Upper lobe of left lung (tissue), 6 donors: Measurements from ENCODE around the gene CLSTN2. TPM values are rescaled to one million over a fixed set of nuclear protein-coding genes. Genes with fewer than 3 reads are reported as not detected.

ENCODE experiments used
- ATAC-seq, 2 donors: fragments of 200-7000 bp; cut with Tn5 transposase; one replicate each; pipeline ENCODE4 v1.9.1; 2022; ENCODE audit warnings: mild to moderate bottlenecking in 2 of 2, moderate library complexity in 2 of 2; ENCODE audit not compliant: low FRiP score in 2 of 2
- DNase-seq, 2 donors: peaks; one replicate each; pipeline ENCODE4 v3.0.0-alpha.2; 2019 to 2020
- H3K27ac ChIP-seq, 4 donors: fragments of 200-600 bp; sonication (generic); one replicate each; pipeline ENCODE4 v1.5.1; 2016 to 2019
- H3K27me3 ChIP-seq, 4 donors: fragments of 200-600 bp; sonication (generic); one replicate each; pipeline ENCODE4 v1.5.1; 2017 to 2019
- H3K36me3 ChIP-seq, 4 donors: fragments of 200-600 bp; sonication (generic); one replicate each; pipeline ENCODE4 v1.5.1; 2016 to 2019
- H3K4me1 ChIP-seq, 4 donors: fragments of 200-600 bp; sonication (generic); one replicate each; pipeline ENCODE4 v1.5.1; 2018 to 2019
- H3K4me3 ChIP-seq, 4 donors: fragments of 200-600 bp; sonication (generic); one replicate each; pipeline ENCODE4 v1.5.1; 2017 to 2019; ENCODE audit warnings: mild to moderate bottlenecking in 2 of 4, moderate library complexity in 1 of 4
- H3K9me3 ChIP-seq, 4 donors: fragments of 200-600 bp; sonication (generic); one replicate each; pipeline ENCODE4 v1.5.1; 2018 to 2019
- EP300 ChIP-seq, 4 donors: sonication (generic); formaldehyde crosslinking; IDR thresholded peaks; one replicate each; pipeline ENCODE4 v1.5.1; 2017; ENCODE audit warnings: antibody characterized with exemption in 4 of 4, control low read depth in 2 of 4
- POLR2A ChIP-seq, 4 donors: fragments of 450-650 bp; IDR thresholded peaks; one replicate each; pipeline ENCODE4 v1.5.1; 2016 to 2017; ENCODE audit warnings: antibody characterized with exemption in 4 of 4, mild to moderate bottlenecking in 2 of 4
- POLR2AphosphoS5 ChIP-seq, 2 donors: sonication (generic); formaldehyde crosslinking; IDR thresholded peaks; one replicate each; pipeline ENCODE4 v1.5.1; 2017; ENCODE audit warnings: antibody characterized with exemption in 2 of 2
- WGBS, 2 donors: methylation state at CpG; one replicate each; pipeline ENCODE4 v1.1.5; 2017 to 2018; 5-methylcytosine and 5-hydroxymethylcytosine counted together
- total RNA-seq, 6 donors: library from RNA; depleted of rRNA in 4 of 6; stranded (reverse); fragments of >200 nt in 4 of 6; gene quantifications; one replicate each; pipeline versions ENCODE4 v1.1.0 to v1.2.1, GENCODE V29; 2016 to 2021
- TF ChIP-seq, protein P1 (sequence below), 6 experiments: fragments of 450-650 bp in 4 of 6; fragments of 200-600 bp in 2 of 6; sonication (generic) in 2 of 6; IDR thresholded peaks; one replicate each; pipeline ENCODE4 v1.5.1; 2016 to 2019; ENCODE audit warnings: antibody characterized with exemption in 6 of 6
- donor health status: DM: no; HTN: no; CAD: no; lungs with moderate emphysema.
- donor health status: DM: no; HTN: yes; CAD: no; lungs with severe emphysema.

Gene CLSTN2
- total RNA-seq, 6 donors from 2014 or later, result 1.0 to 4.3 (median 1.6) TPM

GRCh38 chr3:140152851-140153639 is 218.1 kb downstream of the CLSTN2 start:
- Histone ChIP-seq H3K9me3 (no peaks in the 10 kb centered on the region), H3K4me3 (no peak overlapping the region), H3K4me1 (no peaks in the 10 kb centered on the region), H3K27me3 (no peaks in the 10 kb centered on the region), H3K36me3 (no peaks in the 10 kb centered on the region), H3K27ac (no peak overlapping the region)
- TF ChIP-seq, protein P1, sequence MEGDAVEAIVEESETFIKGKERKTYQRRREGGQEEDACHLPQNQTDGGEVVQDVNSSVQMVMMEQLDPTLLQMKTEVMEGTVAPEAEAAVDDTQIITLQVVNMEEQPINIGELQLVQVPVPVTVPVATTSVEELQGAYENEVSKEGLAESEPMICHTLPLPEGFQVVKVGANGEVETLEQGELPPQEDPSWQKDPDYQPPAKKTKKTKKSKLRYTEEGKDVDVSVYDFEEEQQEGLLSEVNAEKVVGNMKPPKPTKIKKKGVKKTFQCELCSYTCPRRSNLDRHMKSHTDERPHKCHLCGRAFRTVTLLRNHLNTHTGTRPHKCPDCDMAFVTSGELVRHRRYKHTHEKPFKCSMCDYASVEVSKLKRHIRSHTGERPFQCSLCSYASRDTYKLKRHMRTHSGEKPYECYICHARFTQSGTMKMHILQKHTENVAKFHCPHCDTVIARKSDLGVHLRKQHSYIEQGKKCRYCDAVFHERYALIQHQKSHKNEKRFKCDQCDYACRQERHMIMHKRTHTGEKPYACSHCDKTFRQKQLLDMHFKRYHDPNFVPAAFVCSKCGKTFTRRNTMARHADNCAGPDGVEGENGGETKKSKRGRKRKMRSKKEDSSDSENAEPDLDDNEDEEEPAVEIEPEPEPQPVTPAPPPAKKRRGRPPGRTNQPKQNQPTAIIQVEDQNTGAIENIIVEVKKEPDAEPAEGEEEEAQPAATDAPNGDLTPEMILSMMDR (IDR thresholded peaks at IDR 0.05), result no peak
- TF ChIP-seq POLR2A (IDR thresholded peaks at IDR 0.05) (no peak), EP300 (IDR thresholded peaks at IDR 0.05) (no peak), POLR2AphosphoS5 (IDR thresholded peaks at IDR 0.05) (no peak)
- DNase-seq (peak in 1 of 2 donors; percentile 44), ATAC-seq (no peak)
- WGBS, 2 donors, result 57 to 60% methylated on average over 5 to 7 of the region's 7 CpGs

- H3K9me3 ChIP-seq, result peaks cover 0 to 2% (median 0%) of the 10 kb centered on the region in 4 donors
- H3K4me3 ChIP-seq, result no peak overlapping the region
- no peak for TF ChIP-seq POLR2A (IDR thresholded peaks at IDR 0.05)
- no peak for TF ChIP-seq POLR2AphosphoS5 (IDR thresholded peaks at IDR 0.05)
- TF ChIP-seq, protein P1 (IDR thresholded peaks at IDR 0.05), result no peak
- H3K27ac ChIP-seq, result no peak overlapping the region
- ATAC-seq (no peak), DNase-seq (no peak)
- WGBS, 2 donors, result 80% methylated on average over 1 of the region's 1 CpG
- H3K27me3 ChIP-seq, result no peaks in the 10 kb centered on the region
- no peaks in the 10 kb centered on the region for H3K4me1 ChIP-seq
- H3K36me3 ChIP-seq, result no peaks in the 10 kb centered on the region
Measured at GRCh38 chr3:140153736-140154135, 218.8 kb downstream of the CLSTN2 start.

GRCh38 chr3:140157161-140157560 is 222.2 kb downstream of the CLSTN2 start:
- no peak for ATAC-seq
- DNase-seq, result no peak
- no peaks in the 10 kb centered on the region for H3K36me3 ChIP-seq
- no peak overlapping the region for H3K27ac ChIP-seq
- H3K4me3 ChIP-seq, result no peak overlapping the region
- no peaks in the 10 kb centered on the region for H3K27me3 ChIP-seq
- no peaks in the 10 kb centered on the region for H3K4me1 ChIP-seq
- WGBS, 2 donors, result 87 to 89% methylated on average over 2 of the region's 2 CpGs
- peaks cover 0 to 3% (median 0%) of the 10 kb centered on the region in 4 donors for H3K9me3 ChIP-seq
- TF ChIP-seq, protein P1 (IDR thresholded peaks at IDR 0.05), result no peak
- no peak for TF ChIP-seq EP300 (IDR thresholded peaks at IDR 0.05)
- no peak for TF ChIP-seq POLR2AphosphoS5 (IDR thresholded peaks at IDR 0.05)
- TF ChIP-seq POLR2A (IDR thresholded peaks at IDR 0.05), result no peak

DNA sequence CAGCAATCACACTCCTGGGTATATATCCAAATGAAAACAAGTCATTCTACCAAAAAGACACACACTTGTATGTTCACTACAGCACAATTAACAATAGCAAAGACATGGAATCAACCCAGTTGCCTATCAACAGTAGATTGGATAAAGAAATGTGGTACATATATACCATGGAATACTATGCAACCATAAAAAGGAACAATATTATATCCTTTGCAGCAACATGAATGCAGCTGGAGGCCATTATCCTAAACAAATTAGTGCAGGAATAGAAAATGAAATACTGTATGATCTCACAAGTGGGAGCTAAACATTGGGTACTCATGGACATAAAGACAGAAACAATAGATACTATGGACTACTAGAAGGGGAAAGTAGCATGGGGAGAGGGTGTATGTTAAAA is 224.7 kb downstream of the CLSTN2 start:
- Histone ChIP-seq H3K9me3 (peaks cover 0 to 3% (median 0%) of the 10 kb centered on the region in 4 donors), H3K27ac (no peak overlapping the region), H3K4me1 (no peaks in the 10 kb centered on the region), H3K4me3 (no peak overlapping the region), H3K27me3 (no peaks in the 10 kb centered on the region), H3K36me3 (no peaks in the 10 kb centered on the region)
- TF ChIP-seq, protein P1 (IDR thresholded peaks at IDR 0.05), result no peak
- TF ChIP-seq POLR2A (IDR thresholded peaks at IDR 0.05), result no peak
- no peak for DNase-seq
- no peak for ATAC-seq

DNA sequence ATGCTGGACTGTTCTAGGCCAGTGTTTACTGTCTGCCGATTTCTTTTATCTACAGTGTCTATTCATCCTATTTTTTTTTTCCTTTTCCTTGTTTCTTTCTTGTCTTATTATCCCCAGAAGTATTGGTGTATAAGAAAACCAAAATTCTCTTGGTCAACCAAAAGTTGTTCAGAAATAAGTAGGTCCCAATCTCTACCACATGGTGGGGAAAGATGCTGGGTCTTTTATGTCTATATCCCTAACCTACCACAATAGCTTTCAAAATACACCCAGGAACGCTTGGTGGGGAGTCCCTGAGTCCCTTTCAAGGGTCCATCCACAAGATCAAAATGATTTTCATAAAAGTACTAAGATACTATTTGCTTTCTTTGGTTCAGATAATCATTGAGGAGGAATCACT is 225.6 kb downstream of the CLSTN2 start:
- no peak for TF ChIP-seq POLR2A (IDR thresholded peaks at IDR 0.05)
- no peak for TF ChIP-seq POLR2AphosphoS5 (IDR thresholded peaks at IDR 0.05)
- TF ChIP-seq, protein P1 (IDR thresholded peaks at IDR 0.05), result no peak
- no peak for TF ChIP-seq EP300 (IDR thresholded peaks at IDR 0.05)
- Histone ChIP-seq H3K27me3 (no peaks in the 10 kb centered on the region), H3K4me3 (no peak overlapping the region), H3K27ac (no peak overlapping the region), H3K9me3 (peaks cover 0 to 3% (median 0%) of the 10 kb centered on the region in 4 donors), H3K36me3 (no peaks in the 10 kb centered on the region), H3K4me1 (no peaks in the 10 kb centered on the region)
- ATAC-seq (no peak), DNase-seq (no peak)
- WGBS, 2 donors, result 70 to 79% methylated on average over 2 of the region's 2 CpGs
